NCI-H82 (cell line): ENCODE data around the gene DGKK.

Experiments used
- DNase-seq: peaks from one replicate; lab custom pipeline; 2025; lab: John Stamatoyannopoulos, UW

The DGKK gene

DNA sequence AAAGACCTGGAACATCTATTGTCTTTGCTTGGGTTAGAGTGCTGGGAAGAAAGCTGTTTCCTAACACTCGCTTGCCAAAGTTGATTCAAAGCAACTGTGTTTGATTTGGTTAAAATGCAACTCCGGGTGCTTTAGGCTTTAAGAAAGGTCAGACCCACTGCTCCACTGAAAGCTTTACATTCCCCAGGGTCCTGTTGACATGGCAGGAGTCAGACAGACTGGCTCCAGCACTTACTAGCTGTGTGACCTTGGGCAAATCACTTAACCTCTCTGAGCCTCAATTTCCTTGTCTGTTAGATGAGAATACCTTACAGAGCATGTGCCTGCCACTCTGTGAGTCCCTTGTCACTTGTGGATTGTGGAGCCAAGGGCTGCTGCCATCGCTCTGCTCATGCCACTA lies 39.0 kb downstream of the DGKK start:
- DNase-seq = no peak

DNA sequence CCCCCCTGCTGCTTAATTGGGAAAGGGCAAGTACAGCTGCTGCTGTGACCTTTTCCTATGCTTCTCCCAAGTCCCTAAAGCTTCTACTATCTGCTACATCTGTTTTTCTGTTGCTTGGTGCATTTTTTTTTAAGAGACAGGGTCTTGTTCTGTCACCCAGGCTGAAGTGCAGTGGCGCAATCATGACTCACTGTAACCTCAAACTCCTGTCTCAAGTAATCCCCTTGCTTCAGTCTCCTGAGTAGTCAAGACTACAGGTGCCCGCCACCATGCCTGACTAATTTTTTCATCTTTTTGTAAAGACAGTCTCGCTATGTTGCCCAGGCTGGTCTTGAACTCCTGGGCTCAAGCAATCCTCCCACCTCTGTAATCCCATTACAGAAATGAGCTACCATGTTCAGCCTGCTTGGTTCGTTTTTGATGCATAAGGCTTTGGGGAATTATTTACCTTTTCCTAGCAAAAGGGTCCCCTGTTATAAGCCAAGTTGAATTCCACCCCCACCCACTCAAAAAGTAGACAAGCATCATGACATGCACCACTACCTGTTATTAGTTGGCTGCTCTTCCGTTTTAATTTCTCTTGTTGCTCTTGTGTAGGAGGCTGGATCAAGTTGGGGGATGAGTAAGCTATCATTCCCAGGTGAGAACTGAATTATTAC lies 39.6 kb downstream of the DGKK start:
- no peak for DNase-seq

DNA sequence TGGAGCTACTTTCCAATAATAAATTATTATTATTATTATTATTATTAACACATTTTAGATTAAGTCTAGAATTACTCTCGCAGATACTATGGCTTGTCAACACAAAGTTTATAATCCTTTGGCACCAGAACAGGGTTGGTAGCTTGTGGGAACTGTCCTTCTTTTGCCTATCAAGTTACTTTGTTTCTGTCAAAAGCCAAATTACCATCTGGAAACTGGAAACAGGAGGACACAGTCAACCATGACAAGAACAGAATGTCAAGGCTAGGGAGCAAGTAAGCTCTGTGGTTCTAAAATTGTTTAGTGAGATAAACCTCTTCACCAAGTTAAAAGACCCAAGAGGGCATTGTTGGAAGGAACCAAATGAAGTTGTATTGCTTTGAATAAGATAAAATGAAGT lies 42.5 kb downstream of the DGKK start:
- no peak for DNase-seq

- DNase-seq = no peak
Measured at GRCh38 chrX:50407976-50408375, 62.6 kb downstream of the DGKK start.

- no peak for DNase-seq
Measured at GRCh38 chrX:50403903-50404302, 66.7 kb downstream of the DGKK start.

DNA sequence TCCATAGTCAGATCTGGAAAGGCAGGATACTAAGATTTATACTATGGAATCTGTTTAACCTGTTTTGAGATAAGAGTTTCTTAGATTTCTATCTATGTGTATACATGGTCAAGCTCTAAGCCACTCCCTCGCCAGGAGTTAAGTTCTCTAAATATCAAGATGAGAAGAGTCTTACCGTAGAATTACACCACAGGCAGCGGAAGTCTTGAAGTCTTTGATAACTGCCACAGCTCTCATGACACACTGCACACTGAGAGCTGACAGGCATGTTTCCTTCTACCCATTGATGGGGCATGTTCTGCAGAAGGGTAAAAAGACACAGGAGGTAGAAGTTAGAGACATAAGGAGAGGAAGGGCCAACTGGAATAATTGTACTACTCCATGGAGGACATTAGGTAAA lies 67.7 kb downstream of the DGKK start:
- DNase-seq = no peak

DNA sequence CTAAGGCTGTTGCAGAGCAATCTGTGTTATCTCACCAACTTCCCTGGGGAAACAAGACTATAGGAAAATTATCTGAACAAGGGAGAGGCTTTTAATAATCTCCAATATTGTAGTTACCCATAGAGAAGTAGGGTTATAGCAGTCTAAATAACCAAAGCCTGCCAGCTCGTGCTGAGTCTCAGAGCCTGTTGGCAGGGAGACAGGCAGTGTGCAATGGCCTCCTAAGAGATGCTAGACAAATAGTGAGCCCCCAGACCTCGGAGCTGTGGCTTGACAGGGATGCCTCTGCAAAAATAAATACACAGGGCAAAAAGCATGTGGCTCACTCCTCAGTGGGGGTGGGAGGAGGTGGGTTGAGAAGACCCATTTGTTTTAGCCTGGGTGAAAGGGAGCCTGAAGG lies 76.7 kb downstream of the DGKK start:
- DNase-seq = no peak

- DNase-seq = no peak
Measured at GRCh38 chrX:50386520-50386919, 84.1 kb downstream of the DGKK start.

DNA sequence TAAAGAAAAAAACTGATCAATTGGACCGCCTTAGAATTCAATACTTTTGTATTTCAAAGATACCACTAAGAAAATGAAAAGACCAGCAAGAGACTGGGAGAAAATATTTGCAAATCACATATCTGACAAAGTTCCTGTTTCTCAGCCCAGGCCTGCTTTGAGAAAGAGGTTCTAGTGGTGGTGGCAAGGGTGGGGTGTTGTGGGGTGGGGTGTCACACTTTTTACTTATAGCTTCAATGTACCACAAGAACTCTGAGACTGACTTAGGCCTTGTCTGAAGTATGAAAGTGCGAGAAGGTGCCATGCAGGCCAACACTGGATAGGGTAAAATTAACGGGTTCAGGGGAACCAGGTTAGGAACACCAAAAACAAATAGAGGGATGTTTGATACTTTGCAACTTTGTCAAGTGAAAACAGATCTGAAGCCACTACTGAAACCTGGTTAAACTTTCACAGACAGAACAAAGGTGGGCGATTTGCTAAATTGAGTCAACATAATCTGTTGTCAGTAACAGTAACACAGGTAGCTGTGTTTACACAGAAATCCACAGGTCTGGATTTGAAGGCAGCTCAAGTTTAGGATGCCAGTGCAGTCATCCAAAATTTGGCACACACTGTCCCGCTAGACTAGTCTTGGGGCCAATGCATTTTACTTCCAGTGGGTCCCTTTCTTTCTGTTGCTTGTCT lies 88.8 kb downstream of the DGKK start:
- no peak for DNase-seq

GRCh38 chrX:50375481-50376267 lies 95.0 kb downstream of the DGKK start:
- DNase-seq = no peak

DNA sequence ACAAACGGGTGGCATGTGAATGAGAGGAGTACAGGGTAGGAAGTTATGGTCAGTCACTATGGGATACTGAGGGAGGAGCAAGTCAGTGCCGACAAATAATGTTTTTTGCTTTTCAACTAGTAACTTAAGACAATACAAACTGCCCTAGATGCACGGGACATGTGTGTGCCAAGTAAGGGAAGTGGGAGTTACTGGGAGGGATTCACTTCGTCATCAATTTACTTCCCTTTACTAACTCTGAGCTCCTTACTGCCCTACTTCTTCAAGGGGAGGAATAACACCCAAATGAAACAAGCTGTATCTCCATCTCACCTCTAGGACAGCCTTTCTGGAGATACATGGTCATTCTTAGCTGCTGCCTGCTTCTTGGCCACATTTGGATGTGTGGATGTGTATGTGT lies 97.7 kb downstream of the DGKK start:
- DNase-seq = no peak

DNA sequence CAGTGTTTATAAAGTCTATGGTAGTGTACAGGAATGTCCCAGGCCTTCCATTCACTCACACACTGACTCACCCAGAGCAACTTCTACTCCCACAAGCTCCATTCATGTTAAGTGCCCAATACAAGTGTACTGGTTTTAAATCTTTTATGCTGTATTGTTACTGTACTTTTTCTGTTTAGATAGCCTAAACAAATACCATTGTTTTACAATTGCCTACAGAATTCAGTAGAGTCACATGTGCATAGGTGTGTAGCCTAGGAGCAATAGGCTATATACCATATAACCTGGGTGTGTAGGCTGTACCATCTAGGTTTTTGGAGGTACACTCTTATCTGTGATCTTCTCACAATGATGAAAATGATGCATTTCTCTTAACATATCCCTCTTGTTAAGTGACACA lies 126.7 kb downstream of the DGKK start:
- no peak for DNase-seq

DNA sequence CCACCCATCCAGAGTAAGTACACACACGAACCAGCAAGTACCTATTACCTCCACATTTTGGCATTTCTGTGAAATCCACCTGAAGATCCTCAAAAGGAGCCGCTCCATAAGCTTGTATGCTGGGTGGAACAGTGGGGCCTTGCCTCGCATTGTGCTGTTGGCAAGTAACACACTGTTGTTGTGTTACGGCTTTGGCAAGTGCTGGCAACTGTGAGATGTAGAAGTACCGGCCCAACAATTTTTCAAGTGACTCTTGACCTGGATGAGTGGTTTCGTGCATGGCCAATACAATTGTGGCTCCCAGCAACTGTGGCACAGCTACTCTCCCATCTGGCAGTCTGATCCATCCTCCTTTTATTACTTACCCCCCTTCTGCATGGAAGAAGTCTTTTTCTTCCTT lies 137.3 kb downstream of the DGKK start:
- no peak for DNase-seq

GRCh38 chrX:50332668-50333067 lies 138.0 kb downstream of the DGKK start:
- DNase-seq = peak; percentile 1

DNA sequence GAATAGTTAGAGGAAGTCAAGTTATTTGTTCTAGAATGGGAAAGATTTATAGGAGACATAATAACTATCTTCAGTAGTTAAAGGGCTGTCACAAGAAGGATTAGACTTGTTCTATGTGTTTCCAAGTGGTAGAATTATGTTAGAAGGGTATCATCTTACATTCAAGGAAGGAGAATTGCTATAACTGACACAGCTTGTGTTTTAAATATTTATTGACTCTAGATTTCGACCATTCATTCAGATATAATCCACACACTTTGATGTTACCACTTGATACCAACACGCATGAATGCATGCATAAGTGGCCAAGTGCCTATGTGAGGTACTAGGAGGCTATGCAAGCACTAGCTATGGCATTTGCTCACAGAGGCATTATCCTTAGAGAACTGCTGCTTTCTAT lies 143.4 kb downstream of the DGKK start:
- DNase-seq = no peak
